SU-DHL-6 (cell line): ENCODE measurements around the gene CLASP1.

Experiments
- H2AFZ ChIP-seq: fragments of 200-600 bp; sonication (generic); 2 replicates; pipeline ENCODE4 v1.6.1; 2014; ENCODE audit warnings: low read depth, mild to moderate bottlenecking, moderate library complexity, mixed read lengths, antibody characterized with exemption, low read length; ENCODE audit not compliant: severe bottlenecking
- H3F3A ChIP-seq: fragments of 200-600 bp; shearing (Covaris generic); 2 replicates; pipeline ENCODE4 v1.6.0; 2016; ENCODE audit warnings: antibody characterized with exemption, mild to moderate bottlenecking; ENCODE audit not compliant: insufficient read depth
- H3K27ac ChIP-seq: fragments of 200-600 bp; sonication (generic); 2 replicates; pipeline ENCODE4 v1.5.1; 2016; ENCODE audit warnings: low read depth, mild to moderate bottlenecking, low read length, moderate library complexity, mixed read lengths
- H3K27me3 ChIP-seq: fragments of 200-600 bp; sonication (generic), shearing (Covaris generic); 2 replicates; pipeline ENCODE4 v1.6.0; 2014; ENCODE audit warnings: mild to moderate bottlenecking, low read length
- H3K36me3 ChIP-seq: fragments of 200-600 bp; sonication (generic); 2 replicates; pipeline ENCODE4 v1.6.1; 2014; ENCODE audit warnings: mild to moderate bottlenecking, low read length, mixed read lengths
- H3K4me2 ChIP-seq: fragments of 300-600, 200-600 bp; shearing (Covaris generic), sonication (generic); 2 replicates; pipeline ENCODE4 v1.6.0; 2014; ENCODE audit warnings: low read length, low read depth, mild to moderate bottlenecking; ENCODE audit not compliant: poor library complexity, severe bottlenecking
- H3K4me3 ChIP-seq: fragments of 200-600 bp; sonication (generic); 2 replicates; pipeline ENCODE4 v1.5.1; 2014; ENCODE audit warnings: antibody characterized with exemption, low read length, mild to moderate bottlenecking, mixed read lengths; ENCODE audit not compliant: insufficient read depth, poor library complexity, severe bottlenecking
- H3K79me2 ChIP-seq: fragments of 200-600 bp; sonication (generic); 2 replicates; pipeline ENCODE4 v1.6.1; 2014; ENCODE audit warnings: mild to moderate bottlenecking, low read length, moderate library complexity; ENCODE audit not compliant: insufficient read depth
- H3K9ac ChIP-seq: fragments of 200-600 bp; sonication (generic); 2 replicates; pipeline ENCODE4 v1.7.0; 2014; ENCODE audit warnings: mild to moderate bottlenecking, low read length
- H3K9me2 ChIP-seq: fragments of 200-600 bp; sonication (generic); replicated peaks from 2 replicates; pipeline ENCODE4 v1.6.1; 2014; ENCODE audit warnings: low read length; ENCODE audit not compliant: insufficient read depth
- H3K9me3 ChIP-seq: fragments of 200-600 bp; sonication (generic); 2 replicates; pipeline ENCODE4 v1.6.1; 2014; ENCODE audit warnings: low read length, mixed read lengths; ENCODE audit not compliant: insufficient read depth
- H4K20me1 ChIP-seq: fragments of 200-600 bp; sonication (generic); 2 replicates; pipeline ENCODE4 v1.6.1; 2014; ENCODE audit warnings: low read depth, mild to moderate bottlenecking, antibody characterized with exemption, low read length, moderate library complexity, mixed read lengths
- EZH2phosphoT487 ChIP-seq: fragments of 200-600 bp; sonication (generic), shearing (Covaris generic); conservative IDR thresholded peaks from 2 replicates; pipeline ENCODE4 v1.6.1; 2018; ENCODE audit warnings: mild to moderate bottlenecking, antibody characterized with exemption, low read length, moderate library complexity, mixed read lengths
- TF ChIP-seq, protein P1 (sequence below): fragments of 200-600 bp; sonication (generic); IDR thresholded peaks from one replicate; pipeline ENCODE4 v1.5.1; 2017; ENCODE audit warnings: antibody characterized with exemption, mild to moderate bottlenecking, low read length, moderate library complexity; ENCODE audit not compliant: insufficient read depth, poor library complexity, severe bottlenecking

CLASP1 gene

GRCh38 chr2:121366040-121366439 lies 283.2 kb downstream of the CLASP1 start:
- H3K9me3 ChIP-seq = no peaks in the 10 kb centered on the region
- H2AFZ ChIP-seq = no peak overlapping the region
- TF ChIP-seq, protein P1, sequence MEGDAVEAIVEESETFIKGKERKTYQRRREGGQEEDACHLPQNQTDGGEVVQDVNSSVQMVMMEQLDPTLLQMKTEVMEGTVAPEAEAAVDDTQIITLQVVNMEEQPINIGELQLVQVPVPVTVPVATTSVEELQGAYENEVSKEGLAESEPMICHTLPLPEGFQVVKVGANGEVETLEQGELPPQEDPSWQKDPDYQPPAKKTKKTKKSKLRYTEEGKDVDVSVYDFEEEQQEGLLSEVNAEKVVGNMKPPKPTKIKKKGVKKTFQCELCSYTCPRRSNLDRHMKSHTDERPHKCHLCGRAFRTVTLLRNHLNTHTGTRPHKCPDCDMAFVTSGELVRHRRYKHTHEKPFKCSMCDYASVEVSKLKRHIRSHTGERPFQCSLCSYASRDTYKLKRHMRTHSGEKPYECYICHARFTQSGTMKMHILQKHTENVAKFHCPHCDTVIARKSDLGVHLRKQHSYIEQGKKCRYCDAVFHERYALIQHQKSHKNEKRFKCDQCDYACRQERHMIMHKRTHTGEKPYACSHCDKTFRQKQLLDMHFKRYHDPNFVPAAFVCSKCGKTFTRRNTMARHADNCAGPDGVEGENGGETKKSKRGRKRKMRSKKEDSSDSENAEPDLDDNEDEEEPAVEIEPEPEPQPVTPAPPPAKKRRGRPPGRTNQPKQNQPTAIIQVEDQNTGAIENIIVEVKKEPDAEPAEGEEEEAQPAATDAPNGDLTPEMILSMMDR = no peak
- no peak for TF ChIP-seq EZH2phosphoT487
- H3K27me3 ChIP-seq = no peaks in the 10 kb centered on the region
- H3K36me3 ChIP-seq = no peaks in the 10 kb centered on the region; the same call in 1 of the 2 replicates
- no peak overlapping the region for H3K9ac ChIP-seq
- no peaks in the 10 kb centered on the region for H3K79me2 ChIP-seq
- H3K27ac ChIP-seq = no peak overlapping the region
- H4K20me1 ChIP-seq = no peaks in the 10 kb centered on the region
- H3K4me2 ChIP-seq = no peak overlapping the region
- H3K4me3 ChIP-seq = no peak overlapping the region
- no peaks in the 10 kb centered on the region for H3K9me2 ChIP-seq
- H3F3A ChIP-seq = no peaks in the 10 kb centered on the region

DNA sequence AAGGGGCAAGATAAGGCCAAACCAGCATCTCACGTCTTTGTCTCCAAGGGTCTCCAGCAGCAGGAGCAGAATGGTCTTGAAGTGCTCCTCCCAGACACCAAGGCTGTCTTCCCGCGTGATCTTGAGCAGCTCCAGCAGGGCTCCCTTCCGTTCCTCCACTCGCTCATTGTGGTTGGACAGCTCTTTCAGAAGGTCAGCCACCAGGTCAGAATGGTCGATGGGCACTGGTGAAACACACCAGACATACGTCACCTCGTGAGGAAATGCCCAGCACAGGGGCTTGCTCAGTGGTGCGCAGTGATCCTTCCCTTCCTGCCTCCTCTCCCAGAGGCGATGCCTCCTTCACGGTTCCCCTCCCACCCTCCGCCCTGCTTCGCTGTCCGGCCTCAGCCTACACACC lies 284.2 kb downstream of the CLASP1 start:
- H3K9me3 ChIP-seq = no peaks in the 10 kb centered on the region
- no peaks in the 10 kb centered on the region for H4K20me1 ChIP-seq
- H3K4me3 ChIP-seq = no peak overlapping the region
- no peak overlapping the region for H3K4me2 ChIP-seq
- H3K27ac ChIP-seq = no peak overlapping the region
- H3K79me2 ChIP-seq = no peaks in the 10 kb centered on the region
- no peaks in the 10 kb centered on the region for H3F3A ChIP-seq
- H3K36me3 ChIP-seq = peaks cover 3% of the 10 kb centered on the region; the same call in 1 of the 2 replicates
- H3K27me3 ChIP-seq = no peaks in the 10 kb centered on the region
- TF ChIP-seq, protein P1 = no peak
- no peak for TF ChIP-seq EZH2phosphoT487
- no peak overlapping the region for H3K9ac ChIP-seq
- no peaks in the 10 kb centered on the region for H3K9me2 ChIP-seq
- H2AFZ ChIP-seq = no peak overlapping the region

DNA sequence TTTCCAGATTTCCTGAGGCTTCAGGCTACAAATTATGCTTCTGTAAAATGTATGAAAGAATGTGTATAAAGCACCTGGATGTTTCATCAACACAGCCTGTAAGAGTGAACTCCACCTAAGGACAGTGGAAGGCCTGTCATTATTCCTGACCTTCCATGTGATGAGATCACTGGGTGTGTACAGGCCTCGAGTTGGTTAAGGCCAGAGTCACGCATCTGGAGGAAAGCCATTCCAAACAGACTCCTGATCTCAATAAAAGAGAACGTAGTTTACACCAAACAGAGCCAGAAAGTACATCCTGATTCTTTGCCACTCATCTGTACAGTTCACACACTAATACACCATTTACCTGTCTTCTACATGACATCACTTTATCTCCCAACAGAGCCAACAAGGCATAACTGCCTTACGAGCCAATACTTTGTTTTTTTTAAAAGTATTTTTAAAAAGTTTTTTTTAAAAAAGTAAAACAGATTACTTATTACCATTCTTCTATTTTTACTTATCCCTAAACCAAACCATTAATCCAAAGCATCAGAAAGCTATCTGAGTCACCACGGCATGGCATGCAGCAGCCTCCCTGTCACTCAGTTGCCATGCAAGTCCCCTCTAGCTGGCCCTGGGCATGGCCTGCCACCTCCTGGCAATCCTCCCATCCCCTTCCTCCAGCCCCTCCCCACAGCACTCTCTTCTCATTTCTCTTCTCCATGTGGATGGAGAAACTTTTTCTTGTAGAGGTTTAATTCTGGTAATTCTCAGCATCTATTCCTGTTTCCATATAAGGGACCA lies 285.4 kb downstream of the CLASP1 start:
- Histone ChIP-seq H3F3A (no peaks in the 10 kb centered on the region), H3K9ac (no peak overlapping the region), H3K27ac (no peak overlapping the region), H3K27me3 (no peaks in the 10 kb centered on the region), H2AFZ (no peak overlapping the region), H3K9me3 (no peaks in the 10 kb centered on the region), H3K4me3 (no peak overlapping the region), H3K36me3 (0 out of 2 replicates have a peak, but pooled peaks cover 6% of the 10 kb centered on the region), H3K79me2 (no peaks in the 10 kb centered on the region), H3K4me2 (no peak overlapping the region), H3K9me2 (no peaks in the 10 kb centered on the region), H4K20me1 (no peaks in the 10 kb centered on the region)
- TF ChIP-seq, protein P1 = no peak
